Naive thymus-derived CD4-positive, alpha-beta T cell (primary cell): ENCODE results near the gene SERPINB1. TPM values are rescaled to one million over a fixed set of nuclear protein-coding genes. Genes with fewer than 3 reads are reported as not detected.

Source experiments
- ATAC-seq: fragments of 150-1000 bp; cut with Tn5 transposase; 2 replicates; pipeline ENCODE4 v1.10.0; 2021; ENCODE audit warnings: mild to moderate bottlenecking, moderate library complexity
- CTCF ChIA-PET: fragments of 350-600 bp; sonication (Branson Sonifier 250); formaldehyde crosslinking; loops from one replicate; lab custom pipeline; 2021; ENCODE audit warnings: antibody characterized with exemption; lab: Charles Lee
- POLR2A ChIA-PET: fragments of 350-600 bp; sonication (Branson Sonifier 250); formaldehyde crosslinking; loops from one replicate; lab custom pipeline; 2021; ENCODE audit warnings: antibody characterized with exemption, inconsistent platforms; lab: Charles Lee
- DNase-seq, 9 donors: peaks; one replicate each; pipeline versions ENCODE4 v3.0.0 to v3.0.0-alpha.2; 2020 to 2022; ENCODE audit warnings: mixed read lengths in 1 of 9
- H3K27ac ChIP-seq: one replicate; pipeline ENCODE4 v1.7.0; 2013; ENCODE audit warnings: mild to moderate bottlenecking, low read depth, low read length, moderate library complexity
- H3K27me3 ChIP-seq, 2 donors: one replicate each; pipeline ENCODE4 v1.7.0; 2013; ENCODE audit warnings: low read length in 2 of 2, mild to moderate bottlenecking in 2 of 2, moderate library complexity in 2 of 2; ENCODE audit not compliant: control insufficient read depth in 2 of 2, insufficient read depth in 2 of 2
- H3K36me3 ChIP-seq, 3 experiments: 1 replicate in 2 of 3; 2 replicates in 1 of 3; pipeline ENCODE4 v1.7.0; 2013; ENCODE audit warnings: low read length in 3 of 3, mild to moderate bottlenecking in 3 of 3, moderate library complexity in 1 of 3; ENCODE audit not compliant: insufficient read depth in 3 of 3, control insufficient read depth in 2 of 3
- H3K4me1 ChIP-seq, 2 donors: one replicate each; pipeline ENCODE4 v1.7.0; 2013; ENCODE audit warnings: low read length in 2 of 2, mild to moderate bottlenecking in 2 of 2, moderate library complexity in 1 of 2; ENCODE audit not compliant: control insufficient read depth in 2 of 2, insufficient read depth in 2 of 2
- H3K4me3 ChIP-seq: 2 replicates; pipeline ENCODE4 v1.7.0; 2013; ENCODE audit warnings: mild to moderate bottlenecking, low read length
- H3K9me3 ChIP-seq, 3 experiments: 1 replicate in 2 of 3; 2 replicates in 1 of 3; pipeline ENCODE4 v1.7.0; 2013; ENCODE audit warnings: low read length in 3 of 3; ENCODE audit not compliant: control insufficient read depth in 2 of 3
- H3K27ac Mint-ChIP-seq, 9 donors: one replicate each; pipeline ENCODE4 v1.8.0; 2020 to 2022; ENCODE audit warnings: mixed read lengths in 9 of 9, mild to moderate bottlenecking in 8 of 9, moderate library complexity in 5 of 9, inconsistent platforms in 2 of 9
- H3K27me3 Mint-ChIP-seq, 5 donors: one replicate each; pipeline ENCODE4 v1.8.0; 2021 to 2022; ENCODE audit warnings: mixed read lengths in 5 of 5, mild to moderate bottlenecking in 1 of 5
- H3K36me3 Mint-ChIP-seq, 5 donors: one replicate each; pipeline ENCODE4 v1.8.0; 2020 to 2022; ENCODE audit warnings: mixed read lengths in 5 of 5, mild to moderate bottlenecking in 3 of 5, inconsistent platforms in 1 of 5
- H3K4me1 Mint-ChIP-seq, 7 donors: one replicate each; pipeline ENCODE4 v1.8.0; 2020 to 2022; ENCODE audit warnings: mixed read lengths in 7 of 7, mild to moderate bottlenecking in 3 of 7, inconsistent platforms in 1 of 7
- H3K4me3 Mint-ChIP-seq, 10 donors: one replicate each; pipeline ENCODE4 v1.8.0; 2020 to 2022; ENCODE audit warnings: mild to moderate bottlenecking in 10 of 10, mixed read lengths in 10 of 10, moderate library complexity in 6 of 10, inconsistent platforms in 2 of 10
- H3K9me3 Mint-ChIP-seq, 11 donors: one replicate each; pipeline ENCODE4 v1.8.0; 2020 to 2022; ENCODE audit warnings: mixed read lengths in 11 of 11, mild to moderate bottlenecking in 4 of 11, inconsistent platforms in 1 of 11, moderate library complexity in 1 of 11
- intact Hi-C, 2 donors: fragments of 100-400 bp; cut with micrococcal nuclease; formaldehyde crosslinking; loops; one replicate each; pipeline ENCODE4 v1.15.1; 2023
- polyA plus RNA-seq, 2 donors: library from polyadenylated mRNA; unstranded; fragments of 300-500 nt; fragmentation: Illumina TruSeq; gene quantifications; one replicate each; pipeline ENCODE4 v1.2.3, GENCODE V29; 2021
- total RNA-seq, 6 experiments: library from RNA in 5 of 6; stranded (reverse) in 5 of 6; gene quantifications; 1 replicate in 5 of 6; 2 replicates in 1 of 6; pipeline ENCODE4 v1.2.3 and lab custom pipeline; 2021 to 2026

Gene SERPINB1
- total and polyA plus RNA-seq, 7 experiments from 2014 or later: 43.8 to 135 (median 68.8) TPM

- Histone ChIP-seq H3K27me3 (no peaks in the 10 kb centered on the region), H3K36me3 (no peaks in the 10 kb centered on the region), H3K4me3 (peak overlapping the region; percentile 56), H3K4me1 (peaks cover 81 to 84% of the 10 kb centered on the region in 2 donors), H3K9me3 (no peaks in the 10 kb centered on the region), H3K27ac (peak overlapping the region; percentile 86)
- DNase-seq (peak in 5 of 9 donors; percentile 78 to 84 (median 80)), ATAC-seq (no peak)
- intact Hi-C loops: loop anchor here (1.0 to 10.0 kb wide), 10 partner anchors 13 to 1156 kb away; partner anchors contain the start of genes RIPK1 (in 1 of the 2) and SLC22A23 (in 1 of the 2)
- Mint-ChIP-seq H3K27ac (peak overlapping the region; percentile 98 to 100 (median 99)), H3K36me3 (peaks cover 0 to 36% (median 0%) of the 10 kb centered on the region in 5 donors), H3K4me3 (peak overlapping the region; percentile 79 to 98 (median 88)), H3K9me3 (peaks cover 0 to 19% (median 2%) of the 10 kb centered on the region in 11 donors), H3K4me1 (peaks cover 66 to 95% (median 89%) of the 10 kb centered on the region in 7 donors), H3K27me3 (no peaks in the 10 kb centered on the region)
- ChIA-PET CTCF (interaction anchor here (0.5 to 2.6 kb wide), 5 partner anchors 10 to 61 kb away, joined by 3 to 20 read pairs (median 5); no protein-coding TSS in a partner anchor), POLR2A (interaction anchor here (0.6 to 6.9 kb wide), 15 partner anchors 9 to 1200 kb away, joined by 3 to 69 read pairs (median 21); partner anchors contain the start of genes RIPK1, SERPINB1, SERPINB9 and WRNIP1)
Measured at GRCh38 chr6:2859185-2859700, 17.6 kb upstream of the SERPINB1 start.

- Mint-ChIP-seq H3K4me3 (peak overlapping the region; percentile 79 to 98 (median 88)), H3K36me3 (peaks cover 0 to 29% (median 0%) of the 10 kb centered on the region in 5 donors), H3K9me3 (peaks cover 0 to 14% (median 2%) of the 10 kb centered on the region in 11 donors), H3K27ac (peak overlapping the region; percentile 98 to 100 (median 99)), H3K27me3 (no peaks in the 10 kb centered on the region), H3K4me1 (peaks cover 66 to 95% (median 91%) of the 10 kb centered on the region in 7 donors)
- no peaks in the 10 kb centered on the region for H3K36me3 ChIP-seq
- ChIA-PET POLR2A (interaction anchor here (0.7 to 6.9 kb wide), 17 partner anchors 7 to 209 kb away, joined by 3 to 69 read pairs (median 11); partner anchors contain the start of genes SERPINB1 and SERPINB9), CTCF (interaction anchor here (0.6 to 4.3 kb wide), 8 partner anchors 10 to 133 kb away, joined by 3 to 35 read pairs (median 5); no protein-coding TSS in a partner anchor)
- ATAC-seq: peak; percentile 41
- peak overlapping the region; percentile 56 for H3K4me3 ChIP-seq
- H3K27me3 ChIP-seq: no peaks in the 10 kb centered on the region
- H3K9me3 ChIP-seq: no peaks in the 10 kb centered on the region
- intact Hi-C loops: loop anchor here (1.0 to 10.0 kb wide), 6 partner anchors 12 to 1157 kb away; partner anchors contain the start of genes RIPK1 (in 1 of the 2), SERPINB9 (in 1 of the 2) and SLC22A23 (in 1 of the 2)
- peaks cover 81 to 83% of the 10 kb centered on the region in 2 donors for H3K4me1 ChIP-seq
- peak overlapping the region; percentile 86 for H3K27ac ChIP-seq
- peak in 5 of 9 donors; percentile 40 to 82 (median 49) for DNase-seq
Measured at GRCh38 chr6:2857580-2858337, 16.1 kb upstream of the SERPINB1 start.

GRCh38 chr6:2857185-2857579, 15.5 kb upstream of the SERPINB1 start:
- H3K9me3 ChIP-seq: no peaks in the 10 kb centered on the region
- Mint-ChIP-seq H3K4me1 (peaks cover 60 to 95% (median 90%) of the 10 kb centered on the region in 7 donors), H3K9me3 (peaks cover 0 to 12% (median 2%) of the 10 kb centered on the region in 11 donors), H3K36me3 (peaks cover 0 to 23% (median 0%) of the 10 kb centered on the region in 5 donors), H3K27me3 (no peaks in the 10 kb centered on the region), H3K4me3 (peak overlapping the region; percentile 63 to 97 (median 86)), H3K27ac (peak overlapping the region; percentile 98 to 100 (median 99))
- POLR2A ChIA-PET: interaction anchor here (1.0 to 6.9 kb wide), 14 partner anchors 8 to 209 kb away, joined by 3 to 69 read pairs (median 22); partner anchors contain the start of genes SERPINB1 and SERPINB9
- H3K36me3 ChIP-seq: no peaks in the 10 kb centered on the region
- H3K4me3 ChIP-seq: peak overlapping the region; percentile 56
- CTCF ChIA-PET: interaction anchor here (1.1 to 4.3 kb wide), 5 partner anchors 10 to 134 kb away, joined by 3 to 35 read pairs (median 5); no protein-coding TSS in a partner anchor
- peak overlapping the region; percentile 86 for H3K27ac ChIP-seq
- DNase-seq (no peak), ATAC-seq (no peak)
- intact Hi-C loops: loop anchor here (5.0 to 10.0 kb wide), 3 partner anchors 210 to 1158 kb away; partner anchors contain the start of genes RIPK1 (in 1 of the 2) and SLC22A23 (in 1 of the 2)
- no peaks in the 10 kb centered on the region for H3K27me3 ChIP-seq
- H3K4me1 ChIP-seq: peaks cover 76 to 77% of the 10 kb centered on the region in 2 donors

- peak overlapping the region; percentile 79 to 100 (median 98) for H3K27ac Mint-ChIP-seq
- H3K27ac ChIP-seq: peak overlapping the region; percentile 65
- H3K27me3 ChIP-seq: no peaks in the 10 kb centered on the region
- no peak for ATAC-seq
- intact Hi-C loops: loop anchor here (5.0 to 10.0 kb wide), 3 partner anchors 212 to 1160 kb away; partner anchors contain the start of genes RIPK1 (in 1 of the 2) and SLC22A23 (in 1 of the 2)
- H3K4me1 ChIP-seq: peaks cover 65 to 66% of the 10 kb centered on the region in 2 donors
- H3K9me3 ChIP-seq: no peaks in the 10 kb centered on the region
- ChIA-PET POLR2A (interaction anchor here (0.7 to 6.9 kb wide), 10 partner anchors 29 to 135 kb away, joined by 3 to 69 read pairs (median 4); partner anchors contain the start of genes SERPINB9 and WRNIP1), CTCF (interaction anchor here (0.9 to 4.3 kb wide), 8 partner anchors 8 to 77 kb away, joined by 3 to 35 read pairs (median 4); partner anchors contain the start of gene SERPINB1)
- H3K27me3 Mint-ChIP-seq: no peaks in the 10 kb centered on the region
- DNase-seq: no peak
- peaks cover 0 to 4% (median 0%) of the 10 kb centered on the region in 11 donors for H3K9me3 Mint-ChIP-seq
- H3K4me3 Mint-ChIP-seq: peak overlapping the region; percentile 65 to 97 (median 79)
- H3K36me3 ChIP-seq: no peaks in the 10 kb centered on the region
- H3K4me1 Mint-ChIP-seq: peaks cover 47 to 80% (median 77%) of the 10 kb centered on the region in 7 donors
- H3K4me3 ChIP-seq: peak overlapping the region; percentile 53
- peaks cover 0 to 8% (median 0%) of the 10 kb centered on the region in 5 donors for H3K36me3 Mint-ChIP-seq
Measured at GRCh38 chr6:2855061-2855519, 13.4 kb upstream of the SERPINB1 start.

- peak overlapping the region; percentile 65 for H3K27ac ChIP-seq
- no peaks in the 10 kb centered on the region for H3K9me3 ChIP-seq
- peak overlapping the region; percentile 65 to 97 (median 78) for H3K4me3 Mint-ChIP-seq
- H3K36me3 Mint-ChIP-seq: peaks cover 0 to 8% (median 0%) of the 10 kb centered on the region in 5 donors
- intact Hi-C loops: loop anchor here (1.0 to 10.0 kb wide), 3 partner anchors 8 to 1160 kb away; partner anchors contain the start of gene SLC22A23 (in 1 of the 2)
- no peak for DNase-seq
- no peaks in the 10 kb centered on the region for H3K36me3 ChIP-seq
- H3K27ac Mint-ChIP-seq: peak overlapping the region; percentile 79 to 100 (median 98)
- H3K4me1 Mint-ChIP-seq: peaks cover 44 to 75% (median 72%) of the 10 kb centered on the region in 7 donors
- ATAC-seq: peak; percentile 43
- ChIA-PET CTCF (interaction anchor here (1.0 to 4.3 kb wide), 6 partner anchors 7 to 48 kb away, joined by 3 to 35 read pairs (median 5); no protein-coding TSS in a partner anchor), POLR2A (interaction anchor here (1.0 to 6.9 kb wide), 8 partner anchors 13 to 135 kb away, joined by 4 to 69 read pairs (median 5); partner anchors contain the start of genes SERPINB1 and SERPINB9)
- H3K4me1 ChIP-seq: peaks cover 61% of the 10 kb centered on the region in 2 donors
- H3K9me3 Mint-ChIP-seq: peaks cover 0 to 3% (median 0%) of the 10 kb centered on the region in 11 donors
- no peaks in the 10 kb centered on the region for H3K27me3 ChIP-seq
- no peaks in the 10 kb centered on the region for H3K27me3 Mint-ChIP-seq
- H3K4me3 ChIP-seq: peak overlapping the region; percentile 53
Measured at GRCh38 chr6:2854396-2854982, 12.8 kb upstream of the SERPINB1 start.
